IPS-18c (cell line): ENCODE measurements around the gene AGXT.
"Not testable (repeated sequence)": the region's sequence is repeated elsewhere in the genome, so short reads cannot be mapped to it uniquely, and the experiment has no call there.

ENCODE experiments used
- H3K4me3 ChIP-seq: 2 replicates; pipeline ENCODE4 v1.7.0; 2013; ENCODE audit warnings: low read depth, mild to moderate bottlenecking, low read length, moderate library complexity; ENCODE audit not compliant: insufficient read depth
- H3K9me3 ChIP-seq: one replicate; pipeline ENCODE4 v1.6.1; 2013; ENCODE audit warnings: mild to moderate bottlenecking, low read length, moderate library complexity; ENCODE audit not compliant: control insufficient read depth, insufficient read depth

AGXT gene

GRCh38 chr2:240836781-240837467 is 31.7 kb upstream of the AGXT start:
- Histone ChIP-seq H3K4me3 (no peak overlapping the region), H3K9me3 (no peaks in the 10 kb centered on the region)

- no peaks in the 10 kb centered on the region for H3K9me3 ChIP-seq
- no peak overlapping the region for H3K4me3 ChIP-seq
Observed at GRCh38 chr2:240837621-240838020, 31.0 kb upstream of the AGXT start.

- H3K4me3 ChIP-seq = no peak overlapping the region
- no peaks in the 10 kb centered on the region for H3K9me3 ChIP-seq
Observed at GRCh38 chr2:240839152-240840143, 29.2 kb upstream of the AGXT start.

- H3K4me3 ChIP-seq = no peak overlapping the region
- H3K9me3 ChIP-seq = peaks cover under 1% of the 10 kb centered on the region
Observed at GRCh38 chr2:240840435-240841060, 28.1 kb upstream of the AGXT start.

GRCh38 chr2:240846309-240846708 is 22.3 kb upstream of the AGXT start:
- H3K4me3 ChIP-seq, H3K9me3 ChIP-seq: not testable (repeated sequence)

- H3K4me3 ChIP-seq = no peak overlapping the region
- peaks cover 4% of the 10 kb centered on the region for H3K9me3 ChIP-seq
Observed at GRCh38 chr2:240846873-240847595, 21.6 kb upstream of the AGXT start.

GRCh38 chr2:240847817-240848216 is 20.8 kb upstream of the AGXT start:
- peaks cover 4% of the 10 kb centered on the region for H3K9me3 ChIP-seq
- H3K4me3 ChIP-seq = no peak overlapping the region

GRCh38 chr2:240848900-240849680 is 19.5 kb upstream of the AGXT start:
- no peak overlapping the region for H3K4me3 ChIP-seq
- peaks cover 4% of the 10 kb centered on the region for H3K9me3 ChIP-seq

- Histone ChIP-seq H3K4me3 (no peak overlapping the region), H3K9me3 (peaks cover 8% of the 10 kb centered on the region)
Observed at GRCh38 chr2:240850026-240850425, 18.6 kb upstream of the AGXT start.

- no peak overlapping the region for H3K4me3 ChIP-seq
- H3K9me3 ChIP-seq = peaks cover 6% of the 10 kb centered on the region
Observed at GRCh38 chr2:240850756-240851077, 17.9 kb upstream of the AGXT start.

- Histone ChIP-seq H3K9me3 (peaks cover 4% of the 10 kb centered on the region), H3K4me3 (no peak overlapping the region)
Observed at GRCh38 chr2:240851078-240851991, 17.3 kb upstream of the AGXT start.

GRCh38 chr2:240852671-240853314 is 15.8 kb upstream of the AGXT start:
- H3K4me3 ChIP-seq = no peak overlapping the region
- H3K9me3 ChIP-seq = peaks cover 4% of the 10 kb centered on the region

- Histone ChIP-seq H3K4me3 (no peak overlapping the region), H3K9me3 (peaks cover 4% of the 10 kb centered on the region)
Observed at GRCh38 chr2:240855670-240856069, 13.0 kb upstream of the AGXT start.

GRCh38 chr2:240856151-240856980 is 12.3 kb upstream of the AGXT start:
- peaks cover 4% of the 10 kb centered on the region for H3K9me3 ChIP-seq
- H3K4me3 ChIP-seq = no peak overlapping the region
